ENCODE measurements around the gene OLFML2A.
"Not testable (repeated sequence)": the region's sequence is repeated elsewhere in the genome, so short reads cannot be mapped to it uniquely, and the experiment has no call there.

The OLFML2A gene

GRCh38 chr9:124776954-124777648 is at the start of gene OLFML2A:
OLFML2A (plus strand) TSS chr9:124777133; CDS start chr9:124777271, 138 bp downstream.
- DNase-seq (ENCODE audit: low spot score), result no peak
- no peak for FAIRE-seq

DNA sequence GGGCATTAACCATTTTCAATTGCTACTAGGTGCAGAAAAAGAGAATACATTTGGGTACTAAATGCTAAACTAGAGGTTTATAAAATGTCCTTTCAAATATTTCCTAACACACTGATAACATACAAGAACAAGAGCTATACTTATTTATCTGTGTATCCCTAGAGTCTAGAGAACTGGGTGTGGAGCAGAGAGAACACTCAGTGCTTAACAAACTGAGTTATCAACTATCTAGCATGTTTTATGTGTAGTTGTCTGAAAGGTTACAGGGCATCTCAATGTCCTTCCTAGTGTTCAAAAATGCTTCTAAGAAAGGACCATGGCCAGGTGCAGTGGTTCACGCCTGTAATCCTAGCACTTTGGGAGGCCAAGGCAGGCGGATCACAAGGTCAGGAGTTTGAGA is 46.2 kb upstream of the OLFML2A start:
- FAIRE-seq, result no peak

GRCh38 chr9:124733964-124734740 is 42.8 kb upstream of the OLFML2A start:
- no peak for FAIRE-seq

More for the DNA sequence above, 46.2 kb upstream of the OLFML2A start:
- no peak for DNase-seq (ENCODE audit: low spot score)

GRCh38 chr9:124734741-124735083 is 42.2 kb upstream of the OLFML2A start:
- DNase-seq (ENCODE audit: low spot score); FAIRE-seq: not testable (repeated sequence)

More at GRCh38 chr9:124733964-124734740, 42.8 kb upstream of the OLFML2A start:
- no peak for DNase-seq (ENCODE audit: low spot score)

GRCh38 chr9:124735121-124735520 is 41.8 kb upstream of the OLFML2A start:
- DNase-seq (ENCODE audit: low spot score), result peak; percentile 40
- FAIRE-seq, result peak; percentile 57

GRCh38 chr9:124738075-124738474 is 38.9 kb upstream of the OLFML2A start:
- not testable (repeated sequence) for DNase-seq (ENCODE audit: low spot score); FAIRE-seq

DNA sequence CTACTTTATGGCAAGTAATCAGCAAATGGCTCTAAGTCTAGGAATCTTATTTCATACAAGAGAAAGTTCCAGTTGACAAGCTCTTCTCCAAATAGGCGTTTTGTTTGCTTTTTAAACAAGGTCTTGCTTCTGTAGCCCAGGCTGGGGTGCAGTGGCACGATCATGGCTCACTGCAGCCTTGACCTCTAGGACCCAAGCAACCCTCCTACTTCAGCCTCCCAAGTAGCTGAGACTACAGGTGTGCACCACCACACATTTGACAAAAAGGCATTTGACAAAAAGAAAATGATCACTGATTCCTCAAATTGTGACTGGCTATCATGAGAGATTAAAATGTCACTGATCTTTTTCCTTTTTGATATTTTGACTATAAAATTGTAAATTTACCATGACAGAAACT is 37.6 kb upstream of the OLFML2A start:
- DNase-seq (ENCODE audit: low spot score) (no peak), FAIRE-seq (no peak)

GRCh38 chr9:124741149-124741548 is 35.8 kb upstream of the OLFML2A start:
- no peak for FAIRE-seq
- no peak for DNase-seq (ENCODE audit: low spot score)

DNA sequence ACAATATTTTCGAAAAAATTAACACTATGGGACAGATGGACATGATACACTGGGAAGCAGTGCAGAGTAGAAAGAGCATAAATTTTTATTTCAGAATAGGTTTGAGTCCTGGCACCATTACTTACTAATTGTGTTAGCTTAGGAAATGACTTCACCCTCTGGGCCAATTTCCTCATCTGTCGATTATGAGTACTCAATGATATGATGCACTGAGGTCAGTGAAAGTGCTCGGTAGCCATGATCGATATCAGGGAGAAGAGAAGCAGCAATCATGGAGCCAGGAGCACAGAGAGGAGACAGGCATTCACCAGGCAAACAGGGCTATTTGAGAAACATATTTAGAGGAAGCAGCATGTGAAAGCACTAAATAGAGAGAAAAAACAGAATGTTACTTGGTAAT is 35.3 kb upstream of the OLFML2A start:
- DNase-seq (ENCODE audit: low spot score) (no peak), FAIRE-seq (no peak)

DNA sequence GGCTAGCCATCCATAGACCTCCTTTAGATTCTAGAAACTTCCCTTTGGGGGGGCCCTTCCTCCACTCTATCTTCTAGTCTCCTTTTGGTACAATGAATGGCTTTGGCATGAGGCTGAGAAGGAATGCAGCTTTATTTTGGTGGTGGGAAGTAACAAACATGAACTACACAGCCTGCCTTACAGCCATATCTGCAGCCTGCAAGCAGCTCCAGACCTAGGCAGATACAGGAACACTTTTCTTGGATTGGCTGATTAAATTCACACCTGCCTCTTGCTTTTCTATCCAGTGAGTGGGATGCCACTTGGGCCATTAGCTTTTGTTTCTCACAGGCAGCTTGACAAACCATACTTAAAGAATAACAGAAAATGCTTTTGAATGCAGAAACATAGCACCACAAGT is 34.0 kb upstream of the OLFML2A start:
- FAIRE-seq, result no peak
- no peak for DNase-seq (ENCODE audit: low spot score)

- FAIRE-seq (peak; percentile 97), DNase-seq (ENCODE audit: low spot score) (peak; percentile 73)
Observed at GRCh38 chr9:124743686-124744348, 33.1 kb upstream of the OLFML2A start.

DNA sequence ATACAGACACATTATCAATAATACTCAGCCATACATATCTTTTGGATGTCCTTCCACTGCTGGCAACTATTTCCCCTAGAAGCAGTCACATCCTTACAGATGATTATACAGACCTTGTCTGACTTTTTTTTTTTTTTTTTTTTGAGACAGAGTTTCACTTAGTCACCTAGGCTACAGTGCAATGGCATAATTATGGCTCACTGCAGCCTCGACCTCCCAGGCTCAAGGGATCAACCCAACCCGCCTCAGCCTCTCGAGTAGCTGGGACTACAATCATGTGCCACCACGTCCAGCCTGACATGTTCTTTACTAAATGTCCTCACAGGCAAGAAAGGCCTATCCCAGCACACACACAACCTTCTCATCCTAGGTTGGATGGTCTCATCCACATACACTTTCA is 29.9 kb upstream of the OLFML2A start:
- DNase-seq (ENCODE audit: low spot score) (peak; percentile 44), FAIRE-seq (peak; percentile 81)

DNA sequence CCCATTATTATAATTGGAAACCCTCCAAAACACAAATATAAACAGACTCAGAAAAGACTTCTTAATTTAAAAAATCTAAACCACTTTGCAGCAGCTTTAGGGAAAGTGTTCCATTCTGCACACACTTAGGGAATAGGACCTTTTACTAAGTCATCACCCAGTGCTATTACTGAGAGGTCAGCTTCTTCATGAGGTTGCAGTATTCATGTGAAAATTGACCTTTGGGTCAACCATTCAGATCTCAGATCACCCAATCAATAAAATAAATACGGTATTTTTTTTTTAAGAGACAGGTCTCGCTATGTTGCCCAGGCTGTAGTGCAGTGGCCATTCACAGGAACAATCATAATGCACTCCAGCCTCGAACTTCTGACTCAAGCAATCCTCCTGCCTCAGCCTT is 27.6 kb upstream of the OLFML2A start:
- no peak for DNase-seq (ENCODE audit: low spot score)
- FAIRE-seq, result no peak

DNA sequence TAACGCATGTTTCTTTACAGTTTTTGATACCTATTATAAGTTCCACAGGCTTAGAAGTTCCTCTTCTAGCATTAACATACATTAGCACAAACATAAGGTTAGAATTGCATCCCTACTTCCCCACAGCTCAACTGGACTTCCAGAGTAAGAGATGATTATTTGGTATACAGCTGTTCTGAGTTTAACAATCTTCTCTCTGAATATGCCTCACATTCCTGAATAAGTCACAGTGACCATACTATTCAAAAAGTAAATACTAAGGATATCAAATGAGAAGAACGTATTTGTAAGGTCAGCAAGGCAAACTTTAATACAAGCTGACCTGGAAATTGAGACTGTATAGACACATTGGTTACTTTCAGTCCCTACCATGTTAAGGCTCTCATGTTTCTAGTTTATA is 27.2 kb upstream of the OLFML2A start:
- FAIRE-seq, result no peak
- no peak for DNase-seq (ENCODE audit: low spot score)

DNA sequence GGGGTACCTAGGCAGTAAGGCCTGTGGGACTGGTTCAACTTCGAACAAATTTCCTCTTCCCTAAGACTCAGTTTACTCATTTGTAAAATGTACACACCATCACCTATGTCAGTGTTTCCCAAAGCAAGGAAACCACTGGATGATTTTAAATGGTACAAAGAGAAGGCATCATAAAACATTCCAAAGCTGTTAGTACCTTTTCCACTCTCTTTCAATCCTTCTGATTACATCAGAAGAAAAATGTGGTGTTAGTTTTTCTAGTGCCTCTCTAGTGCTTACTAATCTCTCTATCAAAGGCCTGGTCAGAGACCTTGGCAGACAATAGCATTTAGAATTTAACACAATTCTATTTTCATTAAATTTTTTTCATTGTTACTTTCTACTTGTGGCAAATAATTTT is 24.0 kb upstream of the OLFML2A start:
- peak; percentile 69 for DNase-seq (ENCODE audit: low spot score)
- FAIRE-seq, result peak; percentile 94

- DNase-seq (ENCODE audit: low spot score) (no peak), FAIRE-seq (peak; percentile 20)
Observed at GRCh38 chr9:124754289-124754688, 22.6 kb upstream of the OLFML2A start.

DNA sequence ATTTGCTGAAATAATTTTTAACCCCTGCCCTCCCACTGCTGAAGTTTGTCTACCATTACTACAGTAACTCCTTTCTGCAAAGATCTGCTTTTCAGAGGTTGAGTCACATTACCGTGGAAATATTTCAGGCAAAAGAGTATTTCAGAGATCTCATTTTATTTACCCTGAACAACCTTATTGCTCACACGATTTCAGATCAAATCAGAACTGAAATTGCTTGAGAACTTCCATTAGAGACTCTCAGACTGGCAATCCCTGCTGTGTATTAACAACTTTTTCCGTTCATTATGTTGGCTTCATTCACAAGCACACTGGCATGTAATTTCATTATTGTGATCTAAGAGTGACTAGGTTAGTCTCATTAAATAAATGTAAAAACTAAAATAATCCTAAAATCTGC is 21.9 kb upstream of the OLFML2A start:
- DNase-seq (ENCODE audit: low spot score) (no peak), FAIRE-seq (no peak)

DNA sequence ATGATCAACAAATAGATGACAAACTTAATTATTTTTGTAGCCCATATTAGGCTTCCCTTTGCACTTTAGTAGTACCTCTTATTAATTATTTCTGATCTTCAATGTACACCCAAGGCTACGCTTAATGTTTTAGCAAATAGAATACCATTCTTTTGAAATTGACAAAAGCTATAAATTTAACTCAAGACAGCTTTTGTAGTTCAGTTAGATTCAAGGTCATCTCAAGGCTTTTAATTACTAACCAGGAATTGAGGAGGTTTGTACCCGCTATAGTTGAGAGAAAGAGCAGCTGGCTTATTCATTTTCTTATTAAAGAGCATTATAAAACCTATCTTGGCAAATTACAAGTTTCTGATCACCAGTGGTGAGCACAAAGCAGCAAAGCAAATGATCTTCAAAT is 20.9 kb upstream of the OLFML2A start:
- no peak for DNase-seq (ENCODE audit: low spot score)
- FAIRE-seq, result no peak

DNA sequence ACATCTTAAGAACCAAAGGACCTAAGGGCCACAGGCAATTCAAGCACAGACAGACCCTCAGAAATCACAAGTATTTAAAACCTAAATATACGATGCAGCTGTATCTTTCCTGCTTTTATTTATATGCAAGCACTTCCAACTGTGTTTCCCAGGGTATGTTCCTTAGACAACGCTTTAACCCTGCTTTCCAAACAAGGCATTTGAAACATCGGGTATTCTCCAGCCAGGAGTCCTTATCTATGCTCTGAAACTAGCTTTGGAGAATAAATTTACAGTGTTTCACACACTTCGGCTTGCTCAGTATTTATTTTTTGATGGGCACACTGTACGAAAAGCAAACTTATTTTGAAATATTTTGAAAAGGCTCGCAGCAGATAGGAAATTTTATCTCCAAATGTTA is 19.3 kb upstream of the OLFML2A start:
- FAIRE-seq, result no peak

GRCh38 chr9:124758061-124758460 is 18.9 kb upstream of the OLFML2A start:
- DNase-seq (ENCODE audit: low spot score) (no peak), FAIRE-seq (no peak)

More for the DNA sequence above, 19.3 kb upstream of the OLFML2A start:
- no peak for DNase-seq (ENCODE audit: low spot score)

DNA sequence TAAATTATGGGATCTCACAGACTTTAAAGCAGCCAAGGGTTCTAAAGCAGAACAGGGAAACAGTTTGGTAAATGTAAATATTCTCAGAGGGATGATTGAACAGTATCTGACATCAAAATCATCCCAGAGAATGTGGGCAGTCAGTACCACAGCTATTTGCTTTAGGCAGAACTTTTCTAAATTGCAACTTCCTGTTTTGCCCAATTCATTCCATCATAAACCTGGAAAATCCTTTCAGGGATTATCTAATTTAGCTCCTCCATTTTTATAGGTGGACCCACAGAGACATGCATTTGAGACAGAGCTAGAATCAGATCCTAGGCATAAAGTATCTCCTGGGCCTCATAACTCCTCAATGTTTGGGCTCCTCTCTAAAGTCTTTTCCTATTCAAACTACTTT is 18.2 kb upstream of the OLFML2A start:
- DNase-seq (ENCODE audit: low spot score), result no peak
- no peak for FAIRE-seq

- no peak for DNase-seq (ENCODE audit: low spot score)
- FAIRE-seq, result no peak
Observed at GRCh38 chr9:124759327-124759726, 17.6 kb upstream of the OLFML2A start.
